CD4-positive, alpha-beta T cell treated with Interleukin-10 for 1 hour (primary cell): ENCODE results near the gene TTC7B.

Source experiments
- DNase-seq: peaks from one replicate; pipeline ENCODE4 v3.0.0-alpha.2; 2020

TTC7B gene

DNA sequence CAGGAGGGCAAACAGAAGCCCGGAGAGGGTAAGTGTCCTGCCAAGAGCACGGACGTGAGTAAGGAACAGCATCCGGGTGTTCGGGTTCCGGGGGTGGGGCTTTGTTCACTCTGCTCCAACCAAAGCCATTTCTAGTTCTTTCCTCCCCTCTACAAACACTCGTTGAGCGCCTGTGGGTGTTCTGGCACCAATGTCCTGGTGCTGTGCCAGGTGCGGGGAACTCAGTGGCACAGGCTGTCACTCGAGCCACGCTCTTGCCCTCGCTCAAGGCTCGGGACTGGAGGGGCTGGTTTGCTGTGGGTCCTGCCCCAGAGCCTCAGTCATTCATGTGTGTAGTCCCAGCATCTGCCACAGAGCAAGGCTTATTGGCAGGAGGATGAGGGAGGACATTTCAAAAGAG is 261.9 kb downstream of the TTC7B start:
- DNase-seq: no peak

GRCh38 chr14:90553921-90554336 is 262.3 kb downstream of the TTC7B start:
- no peak for DNase-seq

GRCh38 chr14:90553298-90553920 is 262.8 kb downstream of the TTC7B start:
- no peak for DNase-seq

- DNase-seq: no peak
Observed at GRCh38 chr14:90552465-90553297, 263.5 kb downstream of the TTC7B start.

DNA sequence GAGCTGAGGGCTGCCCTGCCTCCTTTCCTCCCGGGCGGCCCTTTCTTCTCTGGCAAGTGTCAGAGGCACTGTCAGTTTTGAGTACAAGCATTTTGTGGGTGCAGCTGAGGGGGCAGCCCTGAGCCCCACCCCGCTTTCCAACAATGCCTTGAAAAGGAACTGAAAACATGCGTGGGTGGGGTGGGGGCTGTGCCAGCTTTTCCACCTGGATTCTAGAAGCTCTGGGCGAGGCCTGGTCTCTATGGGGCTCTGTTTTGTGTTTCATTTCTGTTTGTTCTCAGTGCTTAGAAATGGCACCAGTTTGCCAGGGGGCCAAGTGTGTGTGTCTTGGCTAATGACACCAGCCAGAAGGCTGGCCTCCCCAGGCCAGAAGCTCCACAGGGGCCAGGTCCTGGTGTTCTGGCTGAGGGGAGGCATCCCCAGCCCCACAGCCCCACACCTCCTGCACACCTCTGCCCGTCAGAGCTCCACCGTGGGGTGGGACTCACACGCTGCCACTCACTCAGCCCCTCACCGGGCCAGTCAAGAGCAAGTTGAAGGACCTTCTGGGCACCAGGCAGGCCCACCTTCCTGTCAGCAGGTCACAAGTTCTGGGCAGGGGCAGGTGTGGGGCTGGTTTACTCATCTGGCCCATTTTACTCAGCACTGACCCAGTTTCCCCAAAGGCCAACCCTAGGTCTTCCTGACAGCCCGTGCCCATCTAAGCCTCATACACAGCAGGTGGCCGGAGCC is 264.3 kb downstream of the TTC7B start:
- no peak for DNase-seq

DNA sequence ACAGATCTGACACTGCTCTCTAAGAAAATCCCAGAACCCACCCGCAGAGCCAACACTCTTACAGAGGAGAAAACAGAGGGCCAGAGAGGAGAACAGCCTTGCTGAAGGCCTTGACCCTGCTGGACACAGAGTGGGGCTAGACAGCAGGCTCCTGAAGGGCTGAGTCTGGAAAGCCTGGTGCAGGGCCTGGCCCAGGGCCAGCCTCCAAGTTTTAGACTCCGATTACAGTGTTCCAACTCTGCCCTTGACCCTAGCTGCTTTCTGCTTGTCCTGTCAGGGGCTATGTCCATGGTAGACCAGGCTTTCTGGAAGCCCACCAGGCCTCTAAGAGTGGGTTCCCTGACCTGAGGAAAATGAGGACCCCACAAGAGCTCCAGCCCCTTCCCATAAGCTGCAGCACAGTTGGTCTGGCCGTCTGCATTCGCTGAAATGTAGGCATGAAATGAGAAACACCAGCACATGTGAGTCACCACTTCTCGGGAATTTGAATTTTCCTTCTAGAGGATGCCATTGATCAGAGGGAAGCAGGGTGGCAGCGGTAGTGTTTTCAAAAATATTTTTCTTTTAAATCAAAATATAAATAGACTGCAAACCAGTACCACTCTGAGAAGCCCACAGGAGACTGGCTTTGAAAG is 265.0 kb downstream of the TTC7B start:
- no peak for DNase-seq

DNA sequence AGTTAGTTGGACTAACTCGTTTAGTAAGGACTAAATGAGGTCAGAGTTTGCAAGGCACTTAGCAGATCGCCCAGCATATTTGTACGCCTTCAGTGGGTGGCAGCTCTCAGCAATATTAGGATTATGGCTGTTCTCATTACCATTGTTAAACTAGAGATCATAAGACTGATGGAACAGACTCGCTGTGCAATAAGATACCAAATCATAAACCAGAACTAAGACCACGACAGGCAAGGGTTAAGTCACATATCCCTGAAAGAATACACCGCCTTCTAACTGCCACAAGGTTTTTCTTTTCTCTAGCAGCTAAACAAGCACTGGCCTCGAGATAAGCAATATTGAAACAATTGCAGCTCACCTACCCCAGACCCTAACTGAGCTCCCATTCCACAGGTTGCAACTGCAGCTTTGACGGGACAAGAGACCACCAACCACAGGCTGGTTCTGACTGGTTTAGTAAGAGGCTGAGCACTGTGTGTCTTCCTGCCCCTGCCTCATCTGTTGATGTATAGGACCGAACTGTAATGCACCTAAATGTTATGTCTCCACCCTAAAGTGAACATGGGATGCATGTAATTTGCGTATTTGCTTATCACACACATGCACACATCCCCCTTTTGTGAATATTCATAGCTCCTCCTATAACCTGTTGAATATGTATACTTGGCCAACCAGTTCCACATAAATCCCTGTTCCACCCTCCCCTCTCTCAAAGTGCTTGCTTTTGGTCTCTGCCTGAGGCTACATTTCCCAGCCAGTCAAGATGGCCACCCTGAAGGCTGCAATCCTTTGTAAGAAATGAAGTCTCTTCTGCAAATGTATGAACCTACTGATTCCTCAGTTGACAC is 266.2 kb downstream of the TTC7B start:
- no peak for DNase-seq

- no peak for DNase-seq
Observed at GRCh38 chr14:90548455-90548854, 267.8 kb downstream of the TTC7B start.

DNA sequence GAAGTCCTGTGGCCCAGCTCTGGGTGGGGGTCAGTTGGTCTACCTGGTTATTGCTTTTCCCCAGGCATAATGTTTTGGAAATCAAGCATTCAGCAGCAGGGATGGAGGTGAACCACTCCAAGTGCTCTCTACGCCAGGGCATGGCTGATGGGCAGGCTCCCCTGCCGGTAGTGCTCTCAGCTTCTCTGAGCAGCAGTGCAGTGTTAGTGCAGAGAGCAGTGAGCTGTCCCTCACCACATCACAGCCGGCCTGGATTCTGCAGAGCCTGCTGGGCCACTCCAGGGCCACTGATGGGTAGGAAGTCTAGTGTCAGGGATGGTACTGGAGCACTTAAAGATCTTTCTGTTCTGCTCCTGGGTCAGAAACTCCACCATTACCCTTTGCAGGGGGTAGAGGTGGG is 268.3 kb downstream of the TTC7B start:
- no peak for DNase-seq

GRCh38 chr14:90547250-90547649 is 269.0 kb downstream of the TTC7B start:
- DNase-seq: no peak

DNA sequence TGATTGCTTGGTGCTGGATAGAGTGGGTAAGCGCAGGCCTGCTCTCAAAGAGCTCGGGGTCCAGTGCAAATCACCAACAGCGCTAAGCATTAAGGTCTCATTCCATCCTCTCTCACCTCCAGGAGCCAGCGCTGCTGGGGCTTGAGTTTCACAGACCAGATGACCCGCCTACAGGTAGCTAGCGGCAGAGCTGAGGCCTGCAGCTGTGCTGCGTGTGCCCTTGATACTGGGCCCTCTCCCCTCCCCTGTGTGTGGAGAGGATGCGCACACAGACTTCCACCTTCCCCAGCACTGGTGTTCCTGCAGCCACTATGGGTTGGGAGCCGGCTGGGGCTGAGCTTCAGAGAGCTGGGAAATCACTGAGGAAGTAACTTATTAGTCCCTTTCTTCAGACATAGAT is 269.5 kb downstream of the TTC7B start:
- no peak for DNase-seq

DNA sequence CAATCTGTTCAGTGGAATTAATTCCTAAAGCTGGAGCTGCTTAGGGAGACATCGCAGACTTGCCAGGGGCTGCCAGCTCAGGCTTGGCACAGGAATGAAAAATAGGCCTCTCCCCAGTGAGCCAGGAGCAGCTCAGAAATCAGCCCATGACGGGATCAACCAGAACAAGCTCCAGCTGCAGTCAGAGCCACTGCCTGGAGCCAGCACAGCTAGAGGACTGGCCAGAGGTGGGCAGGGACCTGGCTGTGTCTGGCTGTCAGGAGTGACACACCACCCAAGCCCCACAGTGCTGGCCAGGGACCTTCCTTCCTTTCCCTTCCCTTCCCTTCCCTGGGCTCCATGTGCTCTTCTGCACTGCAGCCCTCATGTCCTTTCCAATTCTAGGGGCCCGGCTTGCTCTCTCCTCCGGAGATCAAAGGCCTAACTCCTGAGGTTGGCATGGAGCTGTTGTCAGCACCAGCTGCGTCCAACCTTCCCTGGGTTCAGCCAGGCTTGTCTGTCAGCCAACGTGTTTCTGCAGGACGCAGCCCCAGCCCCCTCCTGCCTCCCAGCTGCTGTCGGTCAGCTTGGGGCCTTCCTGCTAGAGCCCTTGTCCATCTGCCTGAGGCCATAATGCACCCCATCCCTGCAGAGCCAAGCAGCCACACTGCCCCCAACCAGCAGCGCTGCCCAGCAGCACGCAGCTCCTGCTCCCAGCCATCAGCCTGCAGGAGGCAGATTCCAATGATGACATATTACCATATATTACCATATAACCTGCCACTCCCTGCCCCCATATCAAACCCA is 270.1 kb downstream of the TTC7B start:
- no peak for DNase-seq

GRCh38 chr14:90545382-90545781 is 270.8 kb downstream of the TTC7B start:
- no peak for DNase-seq

GRCh38 chr14:90544971-90545370 is 271.3 kb downstream of the TTC7B start:
- no peak for DNase-seq

DNA sequence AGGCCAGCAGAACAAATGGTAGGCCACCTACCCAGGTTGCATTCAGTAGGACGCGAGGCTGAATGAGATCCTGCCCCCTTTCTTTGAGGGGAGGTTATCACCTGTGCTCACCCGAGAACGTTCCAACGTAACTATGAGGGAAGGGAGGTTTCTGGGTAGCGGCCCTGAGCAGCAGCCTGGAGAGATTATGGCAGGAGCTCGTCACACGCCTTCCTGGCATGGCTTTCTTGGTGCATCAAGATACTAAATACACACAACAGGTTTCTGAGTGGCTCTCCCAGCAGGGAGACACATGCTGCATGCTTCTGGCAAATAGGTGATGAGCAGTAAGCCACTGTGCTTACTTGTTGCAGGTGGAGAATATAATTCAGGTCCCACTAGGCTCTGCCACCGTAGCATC is 271.7 kb downstream of the TTC7B start:
- no peak for DNase-seq

GRCh38 chr14:90543876-90544275 is 272.4 kb downstream of the TTC7B start:
- DNase-seq: no peak

DNA sequence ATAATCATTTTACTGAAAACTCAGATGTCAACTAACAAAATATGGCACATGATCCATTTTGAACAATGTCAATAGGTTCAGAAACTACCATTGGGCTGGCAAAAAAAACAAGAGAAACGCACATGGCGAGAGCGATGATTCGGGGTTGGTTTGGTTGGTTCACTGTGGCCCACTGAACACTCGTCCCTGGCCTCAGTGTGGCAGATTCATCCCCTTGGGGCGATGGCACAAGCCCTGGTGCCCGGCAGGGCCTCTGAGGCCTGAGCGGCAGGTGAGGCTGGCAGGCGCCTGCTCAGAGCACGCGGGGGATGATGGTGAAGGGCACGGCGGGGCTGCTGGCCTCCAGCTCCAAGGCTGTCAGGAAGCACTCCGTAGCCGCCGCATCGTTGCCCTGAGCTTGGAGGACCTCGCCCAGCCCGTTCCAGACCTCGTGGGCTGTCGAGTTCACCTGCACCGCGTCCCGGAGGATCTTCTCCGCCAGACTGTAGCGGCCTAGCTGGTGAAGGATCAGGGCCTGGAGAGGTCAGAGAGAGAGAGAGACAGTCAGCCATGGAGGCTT is 275.1 kb downstream of the TTC7B start:
- no peak for DNase-seq

DNA sequence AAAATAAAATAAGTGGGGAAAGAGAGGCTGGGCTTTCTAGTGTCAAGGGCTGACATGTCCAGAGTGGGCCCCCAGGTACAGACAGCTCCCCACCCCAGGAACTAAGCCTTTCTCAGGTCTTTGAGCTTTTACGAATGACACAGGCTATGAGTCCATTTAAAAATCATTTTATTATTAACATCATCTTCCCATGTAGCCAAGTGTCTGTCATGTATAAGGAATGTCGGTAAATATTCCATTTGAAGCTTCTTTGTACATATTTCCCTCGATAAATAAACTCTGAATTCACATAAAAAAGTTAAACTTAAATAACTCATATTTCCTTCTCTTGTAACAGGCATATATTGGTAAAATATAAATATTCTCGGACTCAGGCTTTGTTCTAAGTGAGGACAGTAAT is 275.8 kb downstream of the TTC7B start:
- DNase-seq: no peak

GRCh38 chr14:90539996-90540395 is 276.2 kb downstream of the TTC7B start:
- no peak for DNase-seq

GRCh38 chr14:90539496-90539775 is 276.8 kb downstream of the TTC7B start:
- DNase-seq: no peak

- DNase-seq: no peak
Observed at GRCh38 chr14:90538716-90539495, 277.3 kb downstream of the TTC7B start.
